GM18517 (cell line): ENCODE results near the gene KIF26B.

Source experiments
- ATAC-seq: cut with Tn5 transposase; IDR thresholded peaks from one replicate; pipeline ENCODE4 v1.9.1; 2021; ENCODE audit warnings: mild to moderate bottlenecking, moderate library complexity; ENCODE audit not compliant: unreplicated experiment

The KIF26B gene

GRCh38 chr1:245270972-245271371 lies 116.2 kb downstream of the KIF26B start:
- no peak for ATAC-seq

- no peak for ATAC-seq
Measured at GRCh38 chr1:245272676-245273075, 117.9 kb downstream of the KIF26B start.

- no peak for ATAC-seq
Measured at GRCh38 chr1:245276445-245276844, 121.7 kb downstream of the KIF26B start.

GRCh38 chr1:245277276-245277675 lies 122.5 kb downstream of the KIF26B start:
- no peak for ATAC-seq

GRCh38 chr1:245278846-245279245 lies 124.1 kb downstream of the KIF26B start:
- ATAC-seq: no peak

- ATAC-seq: no peak
Measured at GRCh38 chr1:245279346-245279745, 124.6 kb downstream of the KIF26B start.

GRCh38 chr1:245283001-245283400 lies 128.2 kb downstream of the KIF26B start:
- ATAC-seq: no peak

- no peak for ATAC-seq
Measured at GRCh38 chr1:245285168-245285567, 130.4 kb downstream of the KIF26B start.

GRCh38 chr1:245288796-245289195 lies 134.0 kb downstream of the KIF26B start:
- ATAC-seq: no peak

- no peak for ATAC-seq
Measured at GRCh38 chr1:245290836-245291235, 136.1 kb downstream of the KIF26B start.

- no peak for ATAC-seq
Measured at GRCh38 chr1:245291351-245291750, 136.6 kb downstream of the KIF26B start.

- ATAC-seq: no peak
Measured at GRCh38 chr1:245292141-245292540, 137.4 kb downstream of the KIF26B start.

- no peak for ATAC-seq
Measured at GRCh38 chr1:245292553-245292952, 137.8 kb downstream of the KIF26B start.

- no peak for ATAC-seq
Measured at GRCh38 chr1:245294020-245294419, 139.2 kb downstream of the KIF26B start.

GRCh38 chr1:245298781-245299180 lies 144.0 kb downstream of the KIF26B start:
- no peak for ATAC-seq

GRCh38 chr1:245301162-245301580 lies 146.4 kb downstream of the KIF26B start:
- no peak for ATAC-seq

GRCh38 chr1:245301921-245302320 lies 147.1 kb downstream of the KIF26B start:
- no peak for ATAC-seq

GRCh38 chr1:245304698-245305097 lies 149.9 kb downstream of the KIF26B start:
- ATAC-seq: no peak

- no peak for ATAC-seq
Measured at GRCh38 chr1:245306020-245306419, 151.2 kb downstream of the KIF26B start.

GRCh38 chr1:245306628-245307410 lies 152.0 kb downstream of the KIF26B start:
- ATAC-seq: no peak

- ATAC-seq: no peak
Measured at GRCh38 chr1:245310571-245311531, 156.1 kb downstream of the KIF26B start.
